Ramos (cell line): ENCODE data around the gene TSPAN17.

Experiments
- in situ Hi-C: fragments of 300-500 bp; cut with MboI; formaldehyde crosslinking; loops from one replicate; pipeline ENCODE4 v1.14.3; 2022; ENCODE audit warnings: low sequenced_read_pairs; ENCODE audit not compliant: unreplicated experiment

Gene TSPAN17

GRCh38 chr5:176620333-176620981, 26.8 kb upstream of the TSPAN17 start:
- in situ Hi-C loops: no loop called here

DNA sequence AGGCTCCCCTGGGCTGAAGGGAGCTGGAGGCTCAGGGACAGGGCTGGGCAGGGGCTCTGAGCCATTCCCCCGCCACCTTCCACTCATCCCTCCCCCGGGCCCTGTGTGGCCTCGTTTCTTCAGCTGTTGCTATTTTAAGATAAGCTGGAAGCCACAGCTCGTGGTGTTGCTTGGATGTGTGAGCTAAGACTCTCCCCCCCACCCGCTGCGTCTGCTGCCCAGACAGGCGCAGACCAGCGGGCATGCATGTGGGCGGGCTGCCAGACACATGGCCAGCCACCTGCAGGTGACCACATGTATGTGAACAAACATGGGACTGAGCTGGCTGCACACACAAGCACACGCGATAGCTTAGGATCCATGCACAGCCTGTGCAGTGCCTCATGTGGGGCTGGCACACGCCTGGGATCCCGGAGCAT, 25.6 kb upstream of the TSPAN17 start:
- in situ Hi-C loops: no loop called here

DNA sequence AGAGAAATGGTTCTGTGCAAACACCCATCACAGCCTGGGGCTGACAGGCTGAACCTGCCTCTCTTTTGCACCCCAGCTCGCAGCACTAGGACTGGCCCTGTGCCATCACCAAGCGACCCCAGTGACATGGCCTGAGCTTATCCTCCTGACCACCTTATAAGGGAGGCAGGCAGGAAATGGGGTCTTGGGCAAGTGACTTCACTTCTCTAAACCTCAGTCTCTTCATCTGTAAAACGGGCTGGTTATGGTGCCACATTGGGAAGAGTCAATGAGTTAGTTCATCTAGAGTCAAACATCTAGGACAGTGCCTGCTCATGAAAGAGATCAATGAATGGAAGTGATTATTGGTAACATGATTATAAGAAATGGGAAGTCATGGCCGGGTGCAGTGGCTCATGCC, 23.1 kb upstream of the TSPAN17 start:
- in situ Hi-C loops: no loop called here

GRCh38 chr5:176624938-176625337, 22.3 kb upstream of the TSPAN17 start:
- in situ Hi-C loops: no loop called here

- in situ Hi-C loops: no loop called here
These were observed 21.8 kb upstream of the TSPAN17 start for GRCh38 chr5:176625512-176625911.

- in situ Hi-C loops: no loop called here
These were observed 21.1 kb upstream of the TSPAN17 start for GRCh38 chr5:176625966-176626875.

DNA sequence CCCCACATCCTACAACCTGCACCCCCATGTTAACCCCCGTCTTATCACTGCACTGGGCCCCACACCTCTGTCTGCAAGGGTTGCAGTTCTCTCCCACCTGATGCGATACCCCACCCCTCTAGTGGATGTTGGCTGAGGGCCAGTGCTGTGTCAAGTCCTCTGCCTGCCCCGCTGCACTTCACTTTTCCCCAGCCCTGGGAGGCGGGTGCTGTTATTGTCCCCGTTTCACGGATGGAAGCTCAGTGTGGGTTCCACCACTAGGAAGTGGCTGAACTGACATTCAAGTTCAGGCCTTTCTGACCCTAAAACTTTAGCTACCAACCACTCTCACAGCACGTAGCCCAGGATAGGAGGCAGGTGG, 20.4 kb upstream of the TSPAN17 start:
- in situ Hi-C loops: no loop called here

DNA sequence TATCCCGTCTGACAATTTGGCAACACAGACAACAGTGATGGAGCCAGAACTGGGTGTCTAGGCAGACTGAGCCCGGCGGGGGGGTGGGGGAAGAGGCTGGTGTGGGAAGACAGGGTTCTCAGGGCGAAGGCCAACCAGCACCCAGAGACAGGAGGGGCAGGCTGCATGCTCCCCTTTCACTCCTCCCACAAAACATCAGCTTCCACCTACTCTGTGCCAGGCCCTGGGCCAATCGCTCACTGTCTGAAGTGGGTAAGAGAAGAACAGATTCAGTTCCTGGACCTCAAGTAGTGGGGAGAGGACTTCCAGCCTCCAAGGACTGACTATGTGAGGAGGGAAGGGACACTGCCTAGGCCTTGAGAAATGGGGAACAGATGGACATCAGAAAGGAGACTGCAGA, 19.7 kb upstream of the TSPAN17 start:
- in situ Hi-C loops: no loop called here

- in situ Hi-C loops: no loop called here
These were observed 18.7 kb upstream of the TSPAN17 start for GRCh38 chr5:176628406-176629228.

- in situ Hi-C loops: no loop called here
These were observed 17.9 kb upstream of the TSPAN17 start for GRCh38 chr5:176629317-176629852.

DNA sequence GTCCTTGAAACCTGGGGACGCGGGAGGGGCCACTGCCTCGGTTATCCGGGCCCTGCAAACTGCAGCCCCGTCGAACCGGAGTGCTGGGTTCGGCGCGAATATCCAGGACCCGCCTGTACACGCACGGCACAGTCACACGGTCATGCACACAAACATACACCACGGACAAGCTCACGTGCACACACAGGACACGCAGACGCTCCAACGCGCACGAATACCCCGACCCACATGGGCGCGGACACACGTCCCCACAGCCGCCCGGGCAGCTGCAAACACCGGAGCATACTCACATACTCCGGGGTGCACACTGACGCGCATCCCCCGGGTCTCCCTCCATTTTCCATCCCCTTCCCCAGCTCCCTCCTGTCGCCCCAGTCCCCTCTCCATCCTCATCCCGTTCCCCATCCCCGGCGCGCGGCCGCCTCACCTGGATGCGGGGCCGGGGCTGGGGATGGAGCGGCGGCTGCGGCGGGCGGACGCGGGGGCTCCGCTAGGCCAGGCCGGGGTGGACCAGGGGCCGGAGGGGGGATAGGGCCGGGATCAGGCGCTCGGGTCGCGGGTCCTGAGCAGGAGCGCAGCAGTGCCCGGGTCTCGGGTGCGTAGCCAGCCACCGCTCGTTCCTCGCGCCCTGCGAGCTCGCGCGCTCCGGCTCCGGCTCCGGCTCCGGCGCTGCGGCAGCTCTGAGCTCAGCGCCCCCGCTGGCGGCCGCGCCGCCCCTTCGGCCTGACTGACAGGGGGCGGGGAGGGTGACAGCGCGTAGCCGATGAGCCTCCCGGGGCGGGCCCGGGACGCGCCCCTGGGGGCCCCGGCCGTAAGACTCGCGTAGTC, 17.2 kb upstream of the TSPAN17 start, which contains the start of the genes EIF4E1B and SNCB:
EIF4E1B (plus strand) TSS at position 823 of the 828 bp plus-strand sequence. CDS start 12,113 bp downstream, outside the sequence.
SNCB (minus strand) TSS at position 682 of the 828 bp plus-strand sequence. CDS start 880 bp downstream, outside the sequence.
- in situ Hi-C loops: no loop called here

- in situ Hi-C loops: no loop called here
These were observed 16.5 kb upstream of the TSPAN17 start for GRCh38 chr5:176630681-176631222.

DNA sequence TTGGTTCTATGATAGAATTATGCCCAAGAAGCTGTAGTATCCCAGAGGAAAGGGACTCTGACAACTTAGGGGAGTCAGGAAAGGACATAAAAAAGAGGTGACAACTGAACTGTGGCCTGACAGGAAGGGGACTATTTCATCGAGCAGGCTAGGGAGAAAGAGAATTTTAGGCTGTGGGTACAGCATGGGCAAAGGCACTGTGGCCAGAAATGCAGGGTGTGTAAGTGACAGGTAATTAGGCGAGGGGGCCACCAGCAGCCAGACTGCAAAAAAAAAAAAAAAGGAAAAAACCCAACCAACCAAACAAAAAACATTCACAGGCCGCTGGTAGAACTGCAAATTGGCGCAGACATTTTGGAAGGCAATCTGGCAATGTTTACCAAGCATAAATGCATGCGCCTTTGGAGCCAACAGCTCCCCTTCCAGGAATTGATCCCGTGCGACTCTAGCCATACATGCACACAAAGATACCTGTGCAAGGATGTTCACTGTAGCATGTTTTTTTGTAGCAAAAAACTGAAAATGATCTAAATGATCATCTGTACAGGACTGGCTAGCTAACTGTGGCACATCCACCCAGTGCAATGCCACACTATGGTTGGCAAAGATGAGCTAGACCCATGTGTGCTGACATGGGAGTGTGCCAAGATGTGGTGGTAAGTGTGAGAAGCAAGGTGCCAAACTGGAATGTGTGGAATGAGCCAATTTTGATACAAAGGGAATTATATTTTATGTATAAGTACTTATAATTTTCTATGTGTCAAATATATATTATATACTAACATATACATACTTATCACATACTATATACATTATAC, 15.7 kb upstream of the TSPAN17 start:
- in situ Hi-C loops: no loop called here

GRCh38 chr5:176632745-176633144, 14.5 kb upstream of the TSPAN17 start:
- in situ Hi-C loops: no loop called here

DNA sequence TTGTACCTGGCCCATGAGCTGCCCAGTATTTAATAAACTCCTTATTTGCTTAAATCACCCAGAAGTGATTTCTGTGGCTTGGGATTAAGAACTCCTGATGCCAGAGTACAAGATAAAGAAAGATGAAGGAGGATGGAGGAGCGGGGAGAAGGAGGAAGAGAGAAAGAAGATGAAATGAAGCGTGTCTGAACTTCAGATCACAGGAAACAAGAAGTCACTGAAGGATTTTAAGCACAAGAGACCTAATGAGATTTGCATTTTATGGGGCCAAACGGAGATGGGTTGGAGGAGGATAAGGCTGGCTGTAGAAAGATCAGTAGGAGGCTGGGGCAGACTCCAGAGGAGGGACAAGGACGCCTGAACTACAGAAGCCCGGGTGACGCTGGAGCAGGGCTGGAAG, 13.7 kb upstream of the TSPAN17 start:
- in situ Hi-C loops: no loop called here

DNA sequence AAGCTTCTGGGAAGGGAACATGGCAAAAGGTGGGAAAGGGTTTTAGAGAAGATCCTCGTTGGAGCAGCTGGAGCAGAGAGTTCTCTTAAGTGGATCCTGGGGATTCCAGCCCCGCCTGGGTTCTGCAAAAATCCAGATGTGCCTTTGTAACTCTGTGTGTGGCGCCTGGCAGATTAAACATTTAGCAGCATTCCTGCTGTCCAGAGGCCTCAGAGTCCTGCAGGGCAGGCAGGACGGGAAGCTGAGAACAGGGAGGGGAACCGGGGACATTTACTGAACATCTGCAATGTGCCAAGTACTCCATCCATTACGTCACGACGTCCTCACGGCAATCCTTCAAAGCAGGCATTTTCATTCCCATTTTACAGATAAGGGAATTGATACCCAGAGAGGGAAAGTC, 10.9 kb upstream of the TSPAN17 start:
- in situ Hi-C loops: no loop called here

GRCh38 chr5:176637556-176637955, 9.7 kb upstream of the TSPAN17 start:
- in situ Hi-C loops: no loop called here

GRCh38 chr5:176638437-176638836, 8.8 kb upstream of the TSPAN17 start:
- in situ Hi-C loops: no loop called here
